GM12878 (cell line): ENCODE data around the gene ECI1. TPM values are rescaled to one million over a fixed set of nuclear protein-coding genes. Genes with fewer than 3 reads are reported as not detected.

Source experiments
- CBX5 ChIP-seq: sonication (generic); IDR thresholded peaks from 2 replicates; pipeline ENCODE4 v1.6.1; 2016; ENCODE audit warnings: low read depth, moderate library complexity, mild to moderate bottlenecking, inconsistent platforms
- CHD2 ChIP-seq: IDR thresholded peaks from 2 replicates; pipeline ENCODE4 v1.6.1; 2011; ENCODE audit warnings: low read depth, low read length, improper control_type of control experiment, borderline replicate concordance
- CREB1 ChIP-seq: IDR thresholded peaks from 2 replicates; pipeline ENCODE4 v1.6.1; 2012; ENCODE audit warnings: low read depth, mild to moderate bottlenecking, inconsistent platforms
- DPF2 ChIP-seq: fragments of 450-650 bp; IDR thresholded peaks from 2 replicates; pipeline ENCODE4 v1.6.1; 2017; ENCODE audit warnings: mild to moderate bottlenecking
- EZH2 ChIP-seq: IDR thresholded peaks from 2 replicates; pipeline ENCODE4 v1.6.1; 2012; ENCODE audit warnings: low read depth, mild to moderate bottlenecking, control low read depth, inconsistent platforms, low read length, borderline replicate concordance; ENCODE audit not compliant: control insufficient read depth
- FOS ChIP-seq: IDR thresholded peaks from 3 replicates; pipeline ENCODE4 v1.6.1; 2011; ENCODE audit warnings: borderline replicate concordance; ENCODE audit not compliant: insufficient read length; ENCODE audit errors: extremely low read depth
- IKZF1 ChIP-seq: fragments of 450-650 bp; conservative IDR thresholded peaks from 2 replicates; pipeline ENCODE4 v1.6.1; 2017; ENCODE audit warnings: antibody characterized with exemption, mild to moderate bottlenecking
- LARP7 ChIP-seq: fragments of 450-650 bp; IDR thresholded peaks from 2 replicates; pipeline ENCODE4 v1.6.1; 2017; ENCODE audit warnings: mild to moderate bottlenecking
- MEF2A ChIP-seq: IDR thresholded peaks from 2 replicates; pipeline ENCODE4 v1.6.1; 2011; ENCODE audit warnings: low read depth, mild to moderate bottlenecking, low read length, moderate library complexity; ENCODE audit not compliant: insufficient read depth
- MYC ChIP-seq: IDR thresholded peaks from 2 replicates; pipeline ENCODE4 v1.6.1; 2011; ENCODE audit warnings: mild to moderate bottlenecking, low read length, moderate library complexity, inconsistent platforms; ENCODE audit not compliant: insufficient read depth, insufficient replicate concordance, insufficient read length, severe bottlenecking
- NR2F1 ChIP-seq: fragments of 450-650 bp; conservative IDR thresholded peaks from 2 replicates; pipeline ENCODE4 v1.6.1; 2017; ENCODE audit warnings: mild to moderate bottlenecking
- POLR2AphosphoS5 ChIP-seq: IDR thresholded peaks from 2 replicates; pipeline ENCODE4 v1.6.1; 2011; ENCODE audit warnings: mild to moderate bottlenecking, low read length, inconsistent platforms
- POU2F2 ChIP-seq: IDR thresholded peaks from 3 replicates; pipeline ENCODE4 v1.6.1; 2011; ENCODE audit warnings: low read depth, mild to moderate bottlenecking, low read length, borderline replicate concordance
- RBBP5 ChIP-seq: fragments of 200-600 bp; sonication (generic); conservative IDR thresholded peaks from 2 replicates; pipeline ENCODE4 v1.6.1; 2016
- RELA ChIP-seq: fragments of 450-650 bp; IDR thresholded peaks from 2 replicates; pipeline ENCODE4 v1.8.0; 2014; ENCODE audit warnings: borderline replicate concordance; ENCODE audit not compliant: partially characterized antibody
- RFX5 ChIP-seq: IDR thresholded peaks from 2 replicates; pipeline ENCODE4 v1.6.1; 2011; ENCODE audit warnings: low read depth, low read length, improper control_type of control experiment
- SIX5 ChIP-seq: IDR thresholded peaks from 2 replicates; pipeline ENCODE4 v1.6.1; 2011; ENCODE audit warnings: mild to moderate bottlenecking, low read depth, low read length, moderate library complexity; ENCODE audit not compliant: severe bottlenecking
- SP1 ChIP-seq: IDR thresholded peaks from one replicate; pipeline ENCODE4 v1.6.1; 2011; ENCODE audit warnings: low read depth, low read length
- WRNIP1 ChIP-seq: IDR thresholded peaks from 2 replicates; pipeline ENCODE4 v1.6.1; 2011; ENCODE audit warnings: low read depth, low read length, improper control_type of control experiment, borderline replicate concordance
- ZNF622 ChIP-seq: fragments of 450-650 bp; IDR thresholded peaks from 2 replicates; pipeline ENCODE4 v1.6.1; 2017; ENCODE audit warnings: mild to moderate bottlenecking, inconsistent platforms
- ZZZ3 ChIP-seq: IDR thresholded peaks from 2 replicates; pipeline ENCODE4 v1.6.1; 2011; ENCODE audit warnings: low read depth; ENCODE audit not compliant: control insufficient read depth, insufficient read length
- polyA plus RNA-seq, 11 experiments: library from polyadenylated mRNA; depleted of rRNA in 4 of 11; unstranded in 6 of 11; stranded (reverse) in 5 of 11; fragments of >200 nt; fragmentation: Nextera tagmentation in 4 of 11; fragmentation: Illumina TruSeq in 1 of 11; extraction: Ambion mirVana in 4 of 11; extraction: Trizol in 1 of 11; gene quantifications; 1 replicate in 1 of 11; 2 replicates in 10 of 11; pipeline versions ENCODE4 v1.2.1 to v1.2.3, GENCODE V29; 2011 to 2016; ENCODE audit warnings: inconsistent platforms in 2 of 11, missing spikeins in 2 of 11, low read depth in 1 of 11
- total RNA-seq, 4 experiments: library from RNA; depleted of rRNA in 3 of 4; stranded (reverse); fragments of >200 nt in 3 of 4; fragmentation: Illumina TruSeq in 1 of 4; extraction: Trizol in 1 of 4; gene quantifications; 2 replicates each; pipeline versions ENCODE4 v1.2.1 to v1.2.3, GENCODE V29; 2013 to 2021
- TF ChIP-seq, protein P1 (sequence below): fragments of 450-650 bp; formaldehyde crosslinking; IDR thresholded peaks from 2 replicates; pipeline ENCODE4 v1.5.0; 2022; ENCODE audit warnings: mild to moderate bottlenecking, missing genetic modification characterization
- TF ChIP-seq, protein P2 (sequence below): fragments of 450-650 bp; IDR thresholded peaks from 2 replicates; pipeline ENCODE4 v1.6.1; 2017; ENCODE audit warnings: borderline replicate concordance
- TF ChIP-seq, protein P3 (sequence below): fragments of 450-650 bp; IDR thresholded peaks from 2 replicates; pipeline ENCODE4 v1.6.1; 2018; ENCODE audit warnings: mild to moderate bottlenecking, low read depth, moderate library complexity; ENCODE audit not compliant: partially characterized antibody

Gene ECI1
- total and polyA plus RNA-seq, 10 of the 15 experiments (the other 5 are each of a cell fraction or from before 2014, with no cell fraction given), result 2.2 to 82.1 (median 24.8) TPM

DNA sequence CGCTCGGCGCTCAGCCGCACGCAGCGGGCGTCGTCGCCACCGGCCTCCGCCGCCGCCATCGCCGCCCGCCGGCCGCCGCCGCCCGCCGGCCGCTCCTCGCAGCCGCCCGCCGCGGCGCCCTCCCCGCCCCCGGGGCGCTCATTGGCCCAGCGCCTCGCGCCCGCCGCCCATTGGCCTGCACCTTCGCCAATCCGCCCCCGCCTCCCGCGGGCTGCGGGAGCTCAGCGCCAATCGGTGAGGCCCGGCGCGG lies 36.7 kb downstream of the ECI1 start, which contains the start of gene PGP (continued):
- TF ChIP-seq, protein P1, sequence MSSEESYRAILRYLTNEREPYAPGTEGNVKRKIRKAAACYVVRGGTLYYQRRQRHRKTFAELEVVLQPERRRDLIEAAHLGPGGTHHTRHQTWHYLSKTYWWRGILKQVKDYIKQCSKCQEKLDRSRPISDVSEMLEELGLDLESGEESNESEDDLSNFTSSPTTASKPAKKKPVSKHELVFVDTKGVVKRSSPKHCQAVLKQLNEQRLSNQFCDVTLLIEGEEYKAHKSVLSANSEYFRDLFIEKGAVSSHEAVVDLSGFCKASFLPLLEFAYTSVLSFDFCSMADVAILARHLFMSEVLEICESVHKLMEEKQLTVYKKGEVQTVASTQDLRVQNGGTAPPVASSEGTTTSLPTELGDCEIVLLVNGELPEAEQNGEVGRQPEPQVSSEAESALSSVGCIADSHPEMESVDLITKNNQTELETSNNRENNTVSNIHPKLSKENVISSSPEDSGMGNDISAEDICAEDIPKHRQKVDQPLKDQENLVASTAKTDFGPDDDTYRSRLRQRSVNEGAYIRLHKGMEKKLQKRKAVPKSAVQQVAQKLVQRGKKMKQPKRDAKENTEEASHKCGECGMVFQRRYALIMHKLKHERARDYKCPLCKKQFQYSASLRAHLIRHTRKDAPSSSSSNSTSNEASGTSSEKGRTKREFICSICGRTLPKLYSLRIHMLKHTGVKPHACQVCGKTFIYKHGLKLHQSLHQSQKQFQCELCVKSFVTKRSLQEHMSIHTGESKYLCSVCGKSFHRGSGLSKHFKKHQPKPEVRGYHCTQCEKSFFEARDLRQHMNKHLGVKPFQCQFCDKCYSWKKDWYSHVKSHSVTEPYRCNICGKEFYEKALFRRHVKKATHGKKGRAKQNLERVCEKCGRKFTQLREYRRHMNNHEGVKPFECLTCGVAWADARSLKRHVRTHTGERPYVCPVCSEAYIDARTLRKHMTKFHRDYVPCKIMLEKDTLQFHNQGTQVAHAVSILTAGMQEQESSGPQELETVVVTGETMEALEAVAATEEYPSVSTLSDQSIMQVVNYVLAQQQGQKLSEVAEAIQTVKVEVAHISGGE, result no peak
- TF ChIP-seq MEF2A (no peak), NR2F1 (no peak), EZH2 (0 out of 2 replicates have a peak, but pooled peaks have one; percentile 96), SP1 (peak; percentile 100), CHD2 (peak; percentile 95; the same call in 1 of the 2 replicates), LARP7 (no peak), SIX5 (no peak), ZNF622 (no peak), FOS (peak; percentile 96), WRNIP1 (no peak), RFX5 (no peak), POU2F2 (no peak), POLR2AphosphoS5 (no peak), DPF2 (no peak), CREB1 (no peak), RBBP5 (no peak), RELA (no peak), IKZF1 (no peak), CBX5 (no peak), ZZZ3 (no peak), MYC (no peak)
- TF ChIP-seq, protein P2, sequence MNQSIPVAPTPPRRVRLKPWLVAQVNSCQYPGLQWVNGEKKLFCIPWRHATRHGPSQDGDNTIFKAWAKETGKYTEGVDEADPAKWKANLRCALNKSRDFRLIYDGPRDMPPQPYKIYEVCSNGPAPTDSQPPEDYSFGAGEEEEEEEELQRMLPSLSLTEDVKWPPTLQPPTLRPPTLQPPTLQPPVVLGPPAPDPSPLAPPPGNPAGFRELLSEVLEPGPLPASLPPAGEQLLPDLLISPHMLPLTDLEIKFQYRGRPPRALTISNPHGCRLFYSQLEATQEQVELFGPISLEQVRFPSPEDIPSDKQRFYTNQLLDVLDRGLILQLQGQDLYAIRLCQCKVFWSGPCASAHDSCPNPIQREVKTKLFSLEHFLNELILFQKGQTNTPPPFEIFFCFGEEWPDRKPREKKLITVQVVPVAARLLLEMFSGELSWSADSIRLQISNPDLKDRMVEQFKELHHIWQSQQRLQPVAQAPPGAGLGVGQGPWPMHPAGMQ, result no peak
- TF ChIP-seq, protein P3, sequence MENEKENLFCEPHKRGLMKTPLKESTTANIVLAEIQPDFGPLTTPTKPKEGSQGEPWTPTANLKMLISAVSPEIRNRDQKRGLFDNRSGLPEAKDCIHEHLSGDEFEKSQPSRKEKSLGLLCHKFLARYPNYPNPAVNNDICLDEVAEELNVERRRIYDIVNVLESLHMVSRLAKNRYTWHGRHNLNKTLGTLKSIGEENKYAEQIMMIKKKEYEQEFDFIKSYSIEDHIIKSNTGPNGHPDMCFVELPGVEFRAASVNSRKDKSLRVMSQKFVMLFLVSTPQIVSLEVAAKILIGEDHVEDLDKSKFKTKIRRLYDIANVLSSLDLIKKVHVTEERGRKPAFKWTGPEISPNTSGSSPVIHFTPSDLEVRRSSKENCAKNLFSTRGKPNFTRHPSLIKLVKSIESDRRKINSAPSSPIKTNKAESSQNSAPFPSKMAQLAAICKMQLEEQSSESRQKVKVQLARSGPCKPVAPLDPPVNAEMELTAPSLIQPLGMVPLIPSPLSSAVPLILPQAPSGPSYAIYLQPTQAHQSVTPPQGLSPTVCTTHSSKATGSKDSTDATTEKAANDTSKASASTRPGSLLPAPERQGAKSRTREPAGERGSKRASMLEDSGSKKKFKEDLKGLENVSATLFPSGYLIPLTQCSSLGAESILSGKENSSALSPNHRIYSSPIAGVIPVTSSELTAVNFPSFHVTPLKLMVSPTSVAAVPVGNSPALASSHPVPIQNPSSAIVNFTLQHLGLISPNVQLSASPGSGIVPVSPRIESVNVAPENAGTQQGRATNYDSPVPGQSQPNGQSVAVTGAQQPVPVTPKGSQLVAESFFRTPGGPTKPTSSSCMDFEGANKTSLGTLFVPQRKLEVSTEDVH, result no peak
